NCI-H748 treated with DMSO at 0.1 percent for 48 hours (cell line): ENCODE data around the gene GDPD5.

Experiments
- DNase-seq: peaks from one replicate; lab custom pipeline; 2025; lab: John Stamatoyannopoulos, UW

Gene GDPD5

DNA sequence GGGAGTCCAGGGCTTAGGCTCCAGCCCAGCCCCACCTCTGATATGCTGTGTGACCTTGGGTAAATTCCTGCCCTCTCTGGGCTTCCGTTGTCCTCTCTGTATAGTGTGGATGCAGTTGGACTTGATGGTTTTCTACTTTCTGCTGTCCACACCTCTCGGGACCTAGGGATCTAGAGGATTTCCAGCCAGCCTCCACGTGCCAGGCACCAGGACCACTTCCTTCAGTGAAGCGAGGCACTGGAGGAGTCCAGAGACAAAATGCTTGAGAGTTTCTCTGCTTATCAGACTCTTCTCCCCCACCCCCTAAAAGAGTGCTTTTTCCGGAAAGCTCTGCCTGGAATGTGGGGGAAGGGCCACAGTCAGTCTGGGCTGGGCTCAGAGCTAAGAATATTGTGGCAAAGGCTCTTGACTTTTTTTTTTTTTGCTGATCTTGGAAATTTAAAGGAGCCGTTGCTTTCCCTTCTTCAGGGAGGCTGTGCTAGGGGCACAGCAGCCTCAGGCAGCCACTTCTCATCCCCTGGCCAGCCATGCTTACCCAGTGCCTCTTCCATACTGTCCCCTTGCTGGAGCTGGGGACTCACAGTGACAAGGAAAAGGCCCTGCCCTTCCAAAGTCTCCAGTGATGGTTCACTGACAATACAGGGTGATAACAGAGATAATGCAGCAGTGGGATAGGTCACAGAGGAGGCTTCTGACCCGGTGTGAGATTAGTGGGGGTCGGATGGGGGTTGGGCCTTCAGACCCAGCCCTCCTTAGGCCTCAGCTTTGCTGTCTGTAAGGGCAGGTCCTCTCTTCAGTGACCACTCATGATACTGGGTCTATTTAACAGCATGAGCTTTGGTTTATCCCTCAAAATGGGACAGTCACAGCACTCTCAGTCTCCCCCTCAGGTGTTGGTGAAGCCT, 33.5 kb upstream of the GDPD5 start:
- DNase-seq: no peak

- DNase-seq: no peak
These were observed 32.1 kb upstream of the GDPD5 start for GRCh38 chr11:75557666-75558494.

GRCh38 chr11:75556275-75556674, 30.5 kb upstream of the GDPD5 start:
- no peak for DNase-seq

DNA sequence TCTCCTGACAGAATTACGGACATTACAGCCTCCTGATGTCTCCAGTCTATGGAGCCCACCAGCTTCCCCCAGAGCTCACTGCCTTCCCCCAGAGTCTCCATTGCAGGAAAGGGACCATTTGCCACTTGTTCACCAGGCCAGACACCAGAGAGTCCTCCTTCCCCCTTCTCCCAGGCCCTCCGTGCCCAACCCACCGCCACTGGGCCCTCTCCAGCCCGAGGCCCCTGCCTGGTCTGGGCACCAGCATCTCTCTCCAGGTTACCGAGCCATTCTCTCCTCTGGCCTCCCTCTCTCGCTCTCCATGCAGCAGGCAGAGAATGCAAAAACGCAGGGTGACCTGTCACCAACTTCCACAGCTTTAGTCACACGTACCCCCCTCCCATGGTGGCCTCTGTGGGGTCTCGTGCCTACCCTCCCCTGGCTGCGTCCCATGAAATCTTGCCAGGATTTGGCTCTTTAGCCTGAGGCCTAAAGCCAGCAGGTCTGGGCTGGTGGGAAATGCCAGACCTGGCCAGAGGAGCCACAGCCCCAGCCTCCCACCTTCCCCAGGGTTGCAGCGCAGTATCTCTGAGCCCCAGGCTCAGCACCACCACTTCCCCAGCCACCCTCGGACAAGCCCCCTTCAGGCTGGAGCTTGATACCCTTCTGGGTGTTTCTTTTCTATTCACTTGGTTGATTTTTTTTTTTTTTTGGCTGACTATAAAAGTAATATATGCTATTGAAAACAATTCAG, 29.5 kb upstream of the GDPD5 start:
- DNase-seq: no peak

GRCh38 chr11:75554258-75555022, 28.7 kb upstream of the GDPD5 start:
- no peak for DNase-seq

DNA sequence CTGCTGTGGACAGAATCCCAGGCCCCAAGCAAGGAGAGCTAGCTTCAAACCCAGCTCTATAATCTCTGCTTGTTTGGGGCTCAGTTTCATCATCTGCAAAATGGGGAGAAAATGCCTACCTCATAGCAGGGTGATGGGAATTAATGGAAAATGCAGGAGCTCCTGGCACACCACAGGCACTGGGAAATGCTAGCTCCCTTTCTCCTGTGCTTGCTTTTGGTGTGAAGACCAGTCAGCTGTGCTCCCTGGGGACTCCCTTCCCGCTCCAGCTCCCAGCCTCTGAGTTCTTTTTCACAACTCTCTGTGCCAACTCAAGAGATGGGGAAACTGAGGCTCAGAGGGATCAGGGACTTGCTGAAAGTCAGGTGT, 28.1 kb upstream of the GDPD5 start:
- no peak for DNase-seq

GRCh38 chr11:75553182-75553581, 27.4 kb upstream of the GDPD5 start:
- DNase-seq: no peak

DNA sequence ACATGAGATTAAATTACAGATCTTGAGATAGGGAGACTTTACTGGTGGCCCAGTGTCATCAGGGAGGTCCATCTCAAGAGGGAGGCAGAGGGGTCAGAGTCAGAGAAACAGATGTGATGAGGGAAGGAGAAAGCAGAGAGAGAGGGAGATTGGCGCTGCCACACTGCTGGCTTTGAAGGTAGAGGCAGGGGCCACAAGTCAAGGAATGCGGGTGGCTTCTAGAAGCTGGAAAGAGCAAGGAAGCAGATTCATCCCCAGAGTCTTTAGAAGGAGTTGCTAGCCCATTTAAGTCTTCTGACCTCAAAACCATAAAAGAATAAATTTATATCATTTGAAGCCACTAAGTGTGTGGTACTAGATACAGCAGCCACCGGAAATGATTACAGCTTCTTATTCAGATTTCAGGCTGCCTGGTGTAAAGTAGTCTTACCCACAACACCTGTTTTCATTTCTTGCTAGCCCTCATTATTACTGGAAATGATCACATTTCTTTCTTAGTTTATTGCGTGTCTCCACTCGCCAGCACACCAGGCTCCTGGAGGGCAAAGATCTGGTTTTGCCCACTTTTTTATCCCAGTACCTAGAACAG, 23.7 kb upstream of the GDPD5 start:
- DNase-seq: no peak

- no peak for DNase-seq
These were observed 23.0 kb upstream of the GDPD5 start for GRCh38 chr11:75548595-75549272.

GRCh38 chr11:75547617-75548058, 21.9 kb upstream of the GDPD5 start:
- peak; percentile 27 for DNase-seq

DNA sequence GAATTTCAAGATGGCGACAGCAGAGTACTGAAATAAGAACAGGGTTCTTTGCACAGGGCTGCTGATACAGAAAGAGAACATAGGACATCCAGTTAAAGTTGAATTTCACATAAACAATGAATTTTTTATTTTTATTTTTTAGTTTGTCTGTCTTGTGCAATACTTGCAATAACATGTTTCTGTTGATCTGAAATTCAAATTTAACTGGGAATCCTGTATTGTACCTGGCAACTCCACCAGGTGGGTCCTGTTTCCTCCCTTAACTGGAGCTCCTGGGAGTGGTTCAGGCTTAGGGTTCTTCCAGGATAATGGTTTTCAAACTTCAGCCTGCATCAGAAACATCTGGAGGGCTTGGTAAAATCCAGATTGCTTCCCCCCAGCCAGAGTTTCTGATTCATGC, 21.4 kb upstream of the GDPD5 start:
- no peak for DNase-seq

- DNase-seq: no peak
These were observed 18.1 kb upstream of the GDPD5 start for GRCh38 chr11:75543806-75544205.

DNA sequence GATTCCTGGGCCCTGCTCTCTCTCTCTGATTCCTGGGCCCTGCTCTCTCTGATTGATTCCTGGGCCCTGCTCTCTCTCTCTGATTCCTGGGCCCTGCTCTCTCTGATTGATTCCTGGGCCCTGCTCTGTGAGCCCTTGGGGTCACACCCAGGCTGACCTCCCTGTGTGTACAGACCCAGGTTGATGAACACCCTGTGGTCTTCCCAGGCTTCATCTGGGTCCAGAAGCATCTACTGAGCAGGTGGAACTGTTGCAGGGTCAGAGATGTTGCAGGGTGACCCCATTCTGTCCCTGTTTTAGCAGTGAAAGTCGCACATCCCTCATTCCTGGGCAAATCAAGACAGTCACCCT, 16.3 kb upstream of the GDPD5 start:
- DNase-seq: no peak

DNA sequence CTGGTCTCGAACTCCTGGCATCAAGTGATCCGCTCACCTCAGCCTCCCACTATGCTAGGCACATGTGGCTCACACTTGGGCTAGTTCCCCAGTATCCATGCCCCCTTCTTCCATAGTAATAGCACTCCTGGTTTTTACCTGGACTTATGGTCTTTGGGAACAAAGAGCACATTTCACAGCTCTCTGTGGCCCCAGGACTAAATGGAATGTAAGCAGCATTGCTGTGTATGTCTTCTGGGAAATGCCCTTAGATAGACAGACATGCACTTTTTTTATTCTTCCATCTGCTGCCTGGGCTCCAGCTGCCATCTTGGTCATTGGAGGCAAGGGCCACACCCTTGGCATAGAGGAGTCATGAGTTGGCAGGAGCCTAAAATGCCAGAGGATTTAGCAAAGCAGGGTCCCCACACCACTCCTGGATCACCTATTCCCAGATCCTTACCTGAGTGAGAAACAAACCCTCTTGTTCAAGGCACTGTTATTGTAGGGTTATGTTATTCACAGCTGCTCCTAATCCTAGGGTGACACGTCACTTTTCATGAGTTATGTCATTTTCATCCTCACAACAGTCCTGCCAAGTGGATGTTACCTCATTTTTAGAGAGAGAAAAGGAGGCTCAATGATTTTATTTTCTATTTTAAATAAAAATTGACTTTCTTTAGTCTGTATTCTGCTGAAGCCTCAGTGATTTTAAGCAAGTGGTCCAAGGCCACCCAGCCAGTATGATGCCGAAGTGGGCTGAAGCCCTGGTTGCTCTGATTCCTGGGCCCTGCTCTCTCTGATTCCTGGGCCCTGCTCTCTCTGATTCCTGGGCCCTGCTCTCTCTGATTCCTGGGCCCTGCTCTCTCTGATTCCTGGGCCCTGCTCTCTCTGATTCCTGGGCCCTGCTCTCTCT, 15.7 kb upstream of the GDPD5 start:
- no peak for DNase-seq

GRCh38 chr11:75539459-75540334, 14.0 kb upstream of the GDPD5 start:
- no peak for DNase-seq

- DNase-seq: no peak
These were observed 12.6 kb upstream of the GDPD5 start for GRCh38 chr11:75538150-75538942.

DNA sequence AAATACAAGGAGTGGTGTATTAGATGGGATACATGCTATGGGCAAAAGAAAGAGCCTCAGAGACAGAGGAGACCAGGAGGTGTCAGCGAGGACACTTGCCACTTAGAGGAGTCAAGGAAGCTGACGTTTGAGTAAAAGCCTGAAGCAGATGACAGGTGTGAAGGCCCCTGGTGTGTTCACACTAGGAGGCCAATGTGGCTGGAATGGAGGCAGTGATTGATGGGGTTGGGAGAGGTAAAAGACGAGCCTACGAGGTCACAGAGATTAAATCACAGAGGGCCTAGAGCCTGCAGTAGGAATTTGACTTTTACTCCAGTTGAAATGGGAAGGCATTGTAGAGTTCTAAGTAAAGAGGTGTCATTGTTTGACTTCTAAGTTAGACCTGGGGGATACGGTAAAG, 12.0 kb upstream of the GDPD5 start:
- DNase-seq: no peak
